Measurements from ENCODE around the gene NUP54. TPM values are rescaled to one million over a fixed set of nuclear protein-coding genes. Genes with fewer than 3 reads are reported as not detected.

The NUP54 gene, protein sequence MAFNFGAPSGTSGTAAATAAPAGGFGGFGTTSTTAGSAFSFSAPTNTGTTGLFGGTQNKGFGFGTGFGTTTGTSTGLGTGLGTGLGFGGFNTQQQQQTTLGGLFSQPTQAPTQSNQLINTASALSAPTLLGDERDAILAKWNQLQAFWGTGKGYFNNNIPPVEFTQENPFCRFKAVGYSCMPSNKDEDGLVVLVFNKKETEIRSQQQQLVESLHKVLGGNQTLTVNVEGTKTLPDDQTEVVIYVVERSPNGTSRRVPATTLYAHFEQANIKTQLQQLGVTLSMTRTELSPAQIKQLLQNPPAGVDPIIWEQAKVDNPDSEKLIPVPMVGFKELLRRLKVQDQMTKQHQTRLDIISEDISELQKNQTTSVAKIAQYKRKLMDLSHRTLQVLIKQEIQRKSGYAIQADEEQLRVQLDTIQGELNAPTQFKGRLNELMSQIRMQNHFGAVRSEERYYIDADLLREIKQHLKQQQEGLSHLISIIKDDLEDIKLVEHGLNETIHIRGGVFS
- 33.4 and 54.5 TPM in 2 replicates for polyA plus RNA-seq (2011; rRNA removed)
- polyA minus RNA-seq (2011; rRNA and poly(A)+ RNA removed): 54.7 and 79.6 TPM in 2 replicates

DNA sequence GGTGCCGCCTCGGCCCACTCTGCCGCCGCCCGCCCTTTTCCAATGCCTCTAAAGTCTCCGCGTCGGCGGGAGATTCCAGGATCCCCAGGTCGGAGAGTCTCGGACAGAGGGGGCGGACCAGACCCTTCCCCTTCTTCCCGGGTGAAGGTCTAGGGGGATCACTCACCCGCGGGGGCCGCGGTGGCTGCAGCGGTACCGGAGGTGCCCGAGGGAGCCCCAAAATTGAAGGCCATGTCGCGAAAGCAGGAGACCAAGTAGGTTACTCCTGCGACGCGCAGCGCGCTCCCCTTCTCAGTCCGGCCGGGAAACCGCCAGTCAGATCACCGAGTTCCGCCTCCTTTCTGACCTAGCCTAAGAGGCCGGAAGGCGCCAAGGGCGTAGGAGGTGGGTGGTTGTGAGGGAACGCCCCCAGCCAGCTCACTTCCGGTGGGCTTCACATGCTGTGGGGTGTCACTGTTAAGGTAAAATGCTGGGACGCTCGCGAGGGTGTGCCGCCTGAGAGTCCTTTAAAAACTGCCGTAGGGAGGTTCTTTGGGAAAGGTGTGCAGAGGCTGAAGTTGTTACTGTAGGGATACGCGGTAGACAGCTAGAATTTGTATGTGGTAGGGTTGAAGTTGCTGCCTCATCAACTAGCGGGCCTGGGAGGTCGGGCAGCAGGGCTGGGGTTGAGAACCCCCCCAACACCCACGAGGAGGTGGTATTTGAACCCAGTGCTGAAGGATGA, at the start of gene NUP54:
TSS of gene NUP54 (minus strand) at position 256 of the 724 bp plus-strand sequence. CDS start at position 233, 23 bp downstream.
- Histone ChIP-seq H3K27me3 (ENCODE audit: control insufficient read depth, insufficient read depth, low read length) (no peaks in the 10 kb centered on the region), H3K27ac (ENCODE audit: low read depth, low read length) (peak within 1 kb of the TSS; percentile 94), H3K9me3 (ENCODE audit: control insufficient read depth, insufficient read depth, low read length) (no peaks in the 10 kb centered on the region; the same call in 1 of the 2 replicates), H3K4me3 (ENCODE audit: low read depth, low read length) (peak within 1 kb of the TSS; percentile 97)
- DNase-seq (ENCODE audit: low read depth, low spot score): peak; percentile 81
- ChIA-PET POLR2A (no interaction called here), CTCF (interaction anchor here (1.3 to 1.4 kb wide), 2 partner anchors 31 to 230 kb away, joined by 4 to 6 read pairs; no protein-coding TSS in a partner anchor)
- TF ChIP-seq, protein P1, sequence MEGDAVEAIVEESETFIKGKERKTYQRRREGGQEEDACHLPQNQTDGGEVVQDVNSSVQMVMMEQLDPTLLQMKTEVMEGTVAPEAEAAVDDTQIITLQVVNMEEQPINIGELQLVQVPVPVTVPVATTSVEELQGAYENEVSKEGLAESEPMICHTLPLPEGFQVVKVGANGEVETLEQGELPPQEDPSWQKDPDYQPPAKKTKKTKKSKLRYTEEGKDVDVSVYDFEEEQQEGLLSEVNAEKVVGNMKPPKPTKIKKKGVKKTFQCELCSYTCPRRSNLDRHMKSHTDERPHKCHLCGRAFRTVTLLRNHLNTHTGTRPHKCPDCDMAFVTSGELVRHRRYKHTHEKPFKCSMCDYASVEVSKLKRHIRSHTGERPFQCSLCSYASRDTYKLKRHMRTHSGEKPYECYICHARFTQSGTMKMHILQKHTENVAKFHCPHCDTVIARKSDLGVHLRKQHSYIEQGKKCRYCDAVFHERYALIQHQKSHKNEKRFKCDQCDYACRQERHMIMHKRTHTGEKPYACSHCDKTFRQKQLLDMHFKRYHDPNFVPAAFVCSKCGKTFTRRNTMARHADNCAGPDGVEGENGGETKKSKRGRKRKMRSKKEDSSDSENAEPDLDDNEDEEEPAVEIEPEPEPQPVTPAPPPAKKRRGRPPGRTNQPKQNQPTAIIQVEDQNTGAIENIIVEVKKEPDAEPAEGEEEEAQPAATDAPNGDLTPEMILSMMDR (IDR thresholded peaks at IDR 0.05; ENCODE audit: low read depth, low read length): no peak

GRCh38 chr4:76197031-76197743, 49.0 kb upstream of the NUP54 start:
- Histone ChIP-seq H3K4me3 (ENCODE audit: low read depth, low read length) (no peak overlapping the region), H3K27ac (ENCODE audit: low read depth, low read length) (peak overlapping the region; percentile 82), H3K27me3 (ENCODE audit: control insufficient read depth, insufficient read depth, low read length) (no peaks in the 10 kb centered on the region), H3K9me3 (ENCODE audit: control insufficient read depth, insufficient read depth, low read length) (no peaks in the 10 kb centered on the region)
- CTCF ChIA-PET: interaction anchor here (0.6 to 1.4 kb wide), 2 partner anchors 17 to 233 kb away, joined by 6 to 9 read pairs; no protein-coding TSS in a partner anchor
- TF ChIP-seq, protein P1 (IDR thresholded peaks at IDR 0.05; ENCODE audit: low read depth, low read length): no peak
- no peak for DNase-seq (ENCODE audit: low read depth, low spot score)
- POLR2A ChIA-PET: interaction anchor here (1.6 kb wide), 1 partner anchor 12 kb away, joined by 6 read pairs; no protein-coding TSS in a partner anchor

- no peaks in the 10 kb centered on the region for H3K27me3 ChIP-seq (ENCODE audit: control insufficient read depth, insufficient read depth, low read length)
- DNase-seq (ENCODE audit: low read depth, low spot score): no peak
- no peaks in the 10 kb centered on the region for H3K9me3 ChIP-seq (ENCODE audit: control insufficient read depth, insufficient read depth, low read length)
- ChIA-PET POLR2A (no interaction called here), CTCF (interaction anchor here (1.4 kb wide), 1 partner anchor 16 kb away, joined by 9 read pairs; no protein-coding TSS in a partner anchor)
- H3K27ac ChIP-seq (ENCODE audit: low read depth, low read length): peak overlapping the region; percentile 82
- no peak overlapping the region for H3K4me3 ChIP-seq (ENCODE audit: low read depth, low read length)
- TF ChIP-seq, protein P1 (IDR thresholded peaks at IDR 0.05; ENCODE audit: low read depth, low read length): no peak
These were observed 48.2 kb upstream of the NUP54 start for GRCh38 chr4:76196376-76196775.

DNA sequence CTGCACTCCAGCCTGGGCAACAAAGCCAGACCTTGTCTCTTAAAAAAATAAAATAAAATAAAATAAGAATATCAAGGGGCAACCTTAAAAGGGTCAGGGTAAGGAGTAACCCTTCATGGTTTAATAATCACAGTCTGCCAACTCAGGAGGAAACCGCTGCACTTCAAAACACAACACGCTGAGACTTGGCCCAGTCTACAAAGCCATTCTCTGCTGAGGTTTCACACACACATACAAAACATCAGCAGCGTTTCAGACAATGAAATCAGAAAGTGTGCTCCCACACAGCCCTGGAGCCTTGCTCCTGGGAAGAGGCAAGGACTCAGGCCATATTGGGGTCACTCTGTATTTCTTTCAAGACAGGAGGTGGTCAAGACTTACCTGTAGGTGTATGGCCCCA, 47.1 kb upstream of the NUP54 start:
- Histone ChIP-seq H3K27ac (ENCODE audit: low read depth, low read length) (no peak overlapping the region), H3K4me3 (ENCODE audit: low read depth, low read length) (no peak overlapping the region), H3K27me3 (ENCODE audit: control insufficient read depth, insufficient read depth, low read length) (no peaks in the 10 kb centered on the region), H3K9me3 (ENCODE audit: control insufficient read depth, insufficient read depth, low read length) (no peaks in the 10 kb centered on the region)
- no peak for DNase-seq (ENCODE audit: low read depth, low spot score)
- ChIA-PET POLR2A (no interaction called here), CTCF (no interaction called here)
- TF ChIP-seq, protein P1 (IDR thresholded peaks at IDR 0.05; ENCODE audit: low read depth, low read length): no peak

Data from AG04450 (cell line).